Epidermal melanocyte (primary cell): ENCODE results near the gene MOK.
"Not testable (repeated sequence)": the region's sequence is repeated elsewhere in the genome, so short reads cannot be mapped to it uniquely, and the experiment has no call there.

ENCODE experiments used
- DNase-seq: peaks from one replicate; pipeline ENCODE4 v3.0.0; 2011; ENCODE audit warnings: low spot score; ENCODE audit not compliant: insufficient read length

The MOK gene

GRCh38 chr14:102249041-102249440, 55.9 kb downstream of the MOK start:
- DNase-seq, result no peak

- no peak for DNase-seq
Measured at GRCh38 chr14:102248121-102248520, 56.8 kb downstream of the MOK start.

GRCh38 chr14:102246071-102246470, 58.9 kb downstream of the MOK start:
- peak; percentile 62 for DNase-seq

GRCh38 chr14:102243795-102244194, 61.2 kb downstream of the MOK start:
- not testable (repeated sequence) for DNase-seq

GRCh38 chr14:102241147-102241546, 63.8 kb downstream of the MOK start:
- no peak for DNase-seq

- DNase-seq, result not testable (repeated sequence)
Measured at GRCh38 chr14:102240481-102240880, 64.5 kb downstream of the MOK start.

GRCh38 chr14:102239231-102239630, 65.7 kb downstream of the MOK start:
- peak; percentile 9 for DNase-seq

GRCh38 chr14:102238766-102239165, 66.2 kb downstream of the MOK start:
- DNase-seq, result no peak

GRCh38 chr14:102238131-102238530, 66.8 kb downstream of the MOK start:
- peak; percentile 1 for DNase-seq

- no peak for DNase-seq
Measured at GRCh38 chr14:102236026-102236425, 68.9 kb downstream of the MOK start.

- DNase-seq, result peak; percentile 91
Measured at GRCh38 chr14:102235275-102235897, 69.6 kb downstream of the MOK start.

- no peak for DNase-seq
Measured at GRCh38 chr14:102234331-102235264, 70.4 kb downstream of the MOK start.

GRCh38 chr14:102233081-102233480, 71.9 kb downstream of the MOK start:
- no peak for DNase-seq

GRCh38 chr14:102232348-102232625, 72.7 kb downstream of the MOK start:
- no peak for DNase-seq

- no peak for DNase-seq
Measured at GRCh38 chr14:102231476-102232347, 73.3 kb downstream of the MOK start.

GRCh38 chr14:102230481-102231210, 74.3 kb downstream of the MOK start:
- no peak for DNase-seq

GRCh38 chr14:102229739-102230092, 75.2 kb downstream of the MOK start:
- no peak for DNase-seq

- DNase-seq, result no peak
Measured at GRCh38 chr14:102229071-102229738, 75.8 kb downstream of the MOK start.

- no peak for DNase-seq
Measured at GRCh38 chr14:102227184-102227964, 77.6 kb downstream of the MOK start.
